B cell (primary cell): Measurements from ENCODE around the gene GFOD2. TPM values are rescaled to one million over a fixed set of nuclear protein-coding genes. Genes with fewer than 3 reads are reported as not detected.
A peak's percentile ranks its signal among the peaks of the same experiment; 100 is the strongest.

Experiments
- ATAC-seq: fragments of 200-7000 bp; cut with Tn5 transposase; one replicate; pipeline ENCODE4 v1.10.0; 2021; ENCODE audit warnings: low read depth, mild to moderate bottlenecking, moderate number of reproducible peaks, moderate library complexity
- CTCF ChIA-PET: fragments of 350-600 bp; sonication (Branson Sonifier 250); formaldehyde crosslinking; loops from one replicate; lab custom pipeline; 2021; ENCODE audit warnings: antibody characterized with exemption, inconsistent platforms; lab: Charles Lee
- POLR2A ChIA-PET: fragments of 350-600 bp; sonication (Branson Sonifier 250); formaldehyde crosslinking; loops from one replicate; lab custom pipeline; 2021; ENCODE audit warnings: antibody characterized with exemption; lab: Charles Lee
- DNase-seq: peaks from one replicate; pipeline ENCODE4 v3.0.0; 2013
- H2AFZ ChIP-seq: 2 replicates; pipeline ENCODE4 v1.6.1; 2012; ENCODE audit warnings: mild to moderate bottlenecking, low read depth, low read length; ENCODE audit not compliant: insufficient read depth, poor library complexity, severe bottlenecking
- H3K27ac ChIP-seq, 2 donors: 1 replicate in 1 of 2; 2 replicates in 1 of 2; pipeline ENCODE4 v1.5.1; 2012 to 2013; ENCODE audit warnings: low read length in 2 of 2, mild to moderate bottlenecking in 2 of 2, moderate library complexity in 1 of 2
- H3K27me3 ChIP-seq, 4 experiments: fragments of 200-600 bp in 1 of 4; sonication (generic) in 1 of 4; replicated peaks in 1 of 4; 1 replicate in 2 of 4; 2 replicates in 2 of 4; pipeline versions ENCODE4 v1.6.1 to v1.7.0; 2013 to 2016; ENCODE audit warnings: low read length in 3 of 4, mild to moderate bottlenecking in 2 of 4, mixed read lengths in 1 of 4, moderate library complexity in 1 of 4; ENCODE audit not compliant: insufficient read depth in 4 of 4, control insufficient read depth in 3 of 4; ENCODE audit errors: control extremely low read depth in 1 of 4
- H3K36me3 ChIP-seq, 2 experiments: replicated peaks in 1 of 2; 1 replicate in 1 of 2; 2 replicates in 1 of 2; pipeline versions ENCODE4 v1.6.1 to v1.7.1; 2013; ENCODE audit warnings: low read length in 1 of 2; ENCODE audit not compliant: insufficient read depth in 2 of 2, control insufficient read depth in 1 of 2; ENCODE audit errors: control extremely low read depth in 1 of 2, extremely low read depth in 1 of 2
- H3K4me1 ChIP-seq, 2 donors: fragments of 200-600 bp in 1 of 2; sonication (generic) in 1 of 2; 1 replicate in 1 of 2; 2 replicates in 1 of 2; pipeline versions ENCODE4 v1.5.1 to v1.6.1; 2013 to 2017; ENCODE audit warnings: low read length in 2 of 2; ENCODE audit not compliant: control insufficient read depth in 2 of 2, insufficient read depth in 2 of 2
- H3K4me2 ChIP-seq: replicated peaks from 2 replicates; pipeline ENCODE3; 2012; ENCODE audit warnings: mild to moderate bottlenecking, low read depth, low read length; ENCODE audit not compliant: poor library complexity, severe bottlenecking
- H3K4me3 ChIP-seq, 5 experiments: fragments of 200-600 bp in 1 of 5; sonication (generic) in 1 of 5; 1 replicate in 3 of 5; 2 replicates in 2 of 5; pipeline versions ENCODE4 v1.5.1 to v1.7.0; 2011 to 2016; ENCODE audit warnings: low read length in 4 of 5, mild to moderate bottlenecking in 4 of 5, low read depth in 2 of 5, control low read depth in 1 of 5, moderate library complexity in 1 of 5; ENCODE audit not compliant: insufficient read depth in 1 of 5; ENCODE audit errors: control extremely low read depth in 1 of 5, extremely low read depth in 1 of 5
- H3K79me2 ChIP-seq: fragments of 200-600 bp; sonication (generic); one replicate; pipeline ENCODE4 v1.6.0; 2016; ENCODE audit warnings: low read length; ENCODE audit not compliant: control insufficient read depth, insufficient read depth
- H3K9ac ChIP-seq: fragments of 200-600 bp; sonication (generic); 2 replicates; pipeline ENCODE4 v1.6.1; 2017; ENCODE audit warnings: mild to moderate bottlenecking, low read length, moderate library complexity
- H3K9me3 ChIP-seq, 3 donors: one replicate each; pipeline versions ENCODE4 v1.6.1 to v1.7.1; 2013; ENCODE audit warnings: low read length in 2 of 3; ENCODE audit not compliant: control insufficient read depth in 2 of 3, insufficient read depth in 1 of 3; ENCODE audit errors: control extremely low read depth in 1 of 3
- H4K20me1 ChIP-seq: 2 replicates; pipeline ENCODE4 v1.6.0; 2012; ENCODE audit warnings: mild to moderate bottlenecking, low read length; ENCODE audit not compliant: insufficient read depth, control insufficient read depth, poor library complexity, severe bottlenecking
- H3K27ac Mint-ChIP-seq: one replicate; pipeline ENCODE4 v1.8.0; 2021; ENCODE audit warnings: mixed read lengths
- H3K27me3 Mint-ChIP-seq: one replicate; pipeline ENCODE4 v1.8.0; 2021; ENCODE audit warnings: mixed read lengths
- H3K4me1 Mint-ChIP-seq: one replicate; pipeline ENCODE4 v1.8.0; 2021; ENCODE audit warnings: mixed read lengths
- H3K4me3 Mint-ChIP-seq: one replicate; pipeline ENCODE4 v1.8.0; 2021; ENCODE audit warnings: mixed read lengths
- H3K9me3 Mint-ChIP-seq: one replicate; pipeline ENCODE4 v1.8.0; 2022; ENCODE audit warnings: mixed read lengths; ENCODE audit not compliant: insufficient read depth
- EZH2 ChIP-seq: IDR thresholded peaks from 2 replicates; pipeline ENCODE4 v1.6.1; 2012; ENCODE audit warnings: borderline replicate concordance, low read depth, mild to moderate bottlenecking, moderate library complexity, low read length; ENCODE audit not compliant: insufficient read depth, poor library complexity, severe bottlenecking
- WGBS: methylation state at CpG from one replicate; pipeline ENCODE4 v1.1.5; 2013; ENCODE audit warnings: missing lambda C conversion rate; ENCODE audit not compliant: insufficient coverage; 5-methylcytosine and 5-hydroxymethylcytosine counted together
- intact Hi-C: fragments of 100-400 bp; cut with micrococcal nuclease; formaldehyde crosslinking; loops from one replicate; pipeline ENCODE4 v1.10.0; 2022
- polyA plus RNA-seq: library from polyadenylated mRNA; depleted of rRNA; stranded (reverse); fragments of >200 nt; gene quantifications from 2 replicates; pipeline ENCODE4 v1.2.3, GENCODE V29; 2012
- total RNA-seq, 2 donors: library from RNA; stranded (reverse); fragments of 120-200 nt in 1 of 2; gene quantifications; 1 replicate in 1 of 2; 2 replicates in 1 of 2; pipeline versions ENCODE4 v1.2.3 to v1.2.4, GENCODE V29; 2013 to 2022
- TF ChIP-seq, protein P1 (sequence below): fragments of 200-600 bp; IDR thresholded peaks from one replicate; pipeline ENCODE4 v1.8.0; 2022; ENCODE audit warnings: antibody characterized with exemption, mild to moderate bottlenecking

The GFOD2 gene
- total and polyA plus RNA-seq, 2 donors (not counting 1 experiment from before 2014, with no cell fraction given): 11.9 to 18.2 TPM

DNA sequence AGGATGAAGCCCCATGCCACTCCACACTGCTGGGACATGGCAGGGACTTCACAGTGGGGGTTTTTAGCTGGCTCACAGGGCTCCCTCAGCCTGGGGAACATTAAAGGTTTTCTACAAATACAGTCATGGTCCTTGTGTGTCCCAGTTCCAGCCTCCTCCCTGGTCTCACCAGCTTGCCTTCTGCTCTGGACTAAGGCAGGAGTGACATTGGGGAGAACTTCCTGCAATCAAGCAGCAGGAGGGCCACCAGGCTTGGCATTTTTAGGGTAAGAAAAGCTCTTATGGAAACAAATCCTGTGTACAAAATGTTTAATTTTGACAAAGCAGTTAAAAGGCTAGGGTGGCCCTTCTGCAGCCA, 56.5 kb downstream of the GFOD2 start:
- H3K27ac ChIP-seq: no peak overlapping the region
- Mint-ChIP-seq H3K9me3 (no peaks in the 10 kb centered on the region), H3K27me3 (no peaks in the 10 kb centered on the region), H3K4me3 (peak overlapping the region; percentile 49), H3K27ac (no peak overlapping the region), H3K4me1 (peaks cover 44% of the 10 kb centered on the region)
- CTCF ChIA-PET: interaction anchor here (0.6 to 11.7 kb wide), 4 partner anchors 8 to 495 kb away, joined by 4 to 136 read pairs (median 40); no protein-coding TSS in a partner anchor
- H3K4me3 ChIP-seq: no peak overlapping the region
- no peak overlapping the region for H2AFZ ChIP-seq
- H3K9ac ChIP-seq: no peak overlapping the region
- ATAC-seq (no peak), DNase-seq (peak; percentile 25)
- intact Hi-C loops: loop anchor here (10.0 kb wide), 2 partner anchors 418 to 1472 kb away; partner anchors contain the start of genes CHTF8, FHOD1, SLC9A5 and UTP4
- peaks cover 0 to 17% of the 10 kb centered on the region in 2 experiments for H3K36me3 ChIP-seq
- H3K4me2 ChIP-seq: no peak overlapping the region
- H4K20me1 ChIP-seq: peaks cover 12% of the 10 kb centered on the region
- peaks cover 17% of the 10 kb centered on the region for H3K79me2 ChIP-seq
- H3K27me3 ChIP-seq: no peaks in the 10 kb centered on the region
- POLR2A ChIA-PET: interaction anchor here (0.6 to 1.5 kb wide), 2 partner anchors 101 to 110 kb away, joined by 3 to 4 read pairs; partner anchors contain the start of gene CTCF
- TF ChIP-seq, protein P1, sequence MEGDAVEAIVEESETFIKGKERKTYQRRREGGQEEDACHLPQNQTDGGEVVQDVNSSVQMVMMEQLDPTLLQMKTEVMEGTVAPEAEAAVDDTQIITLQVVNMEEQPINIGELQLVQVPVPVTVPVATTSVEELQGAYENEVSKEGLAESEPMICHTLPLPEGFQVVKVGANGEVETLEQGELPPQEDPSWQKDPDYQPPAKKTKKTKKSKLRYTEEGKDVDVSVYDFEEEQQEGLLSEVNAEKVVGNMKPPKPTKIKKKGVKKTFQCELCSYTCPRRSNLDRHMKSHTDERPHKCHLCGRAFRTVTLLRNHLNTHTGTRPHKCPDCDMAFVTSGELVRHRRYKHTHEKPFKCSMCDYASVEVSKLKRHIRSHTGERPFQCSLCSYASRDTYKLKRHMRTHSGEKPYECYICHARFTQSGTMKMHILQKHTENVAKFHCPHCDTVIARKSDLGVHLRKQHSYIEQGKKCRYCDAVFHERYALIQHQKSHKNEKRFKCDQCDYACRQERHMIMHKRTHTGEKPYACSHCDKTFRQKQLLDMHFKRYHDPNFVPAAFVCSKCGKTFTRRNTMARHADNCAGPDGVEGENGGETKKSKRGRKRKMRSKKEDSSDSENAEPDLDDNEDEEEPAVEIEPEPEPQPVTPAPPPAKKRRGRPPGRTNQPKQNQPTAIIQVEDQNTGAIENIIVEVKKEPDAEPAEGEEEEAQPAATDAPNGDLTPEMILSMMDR: no peak
- TF ChIP-seq EZH2: no peak
- no peaks in the 10 kb centered on the region for H3K9me3 ChIP-seq
- peaks cover 28 to 40% of the 10 kb centered on the region in 2 donors for H3K4me1 ChIP-seq

DNA sequence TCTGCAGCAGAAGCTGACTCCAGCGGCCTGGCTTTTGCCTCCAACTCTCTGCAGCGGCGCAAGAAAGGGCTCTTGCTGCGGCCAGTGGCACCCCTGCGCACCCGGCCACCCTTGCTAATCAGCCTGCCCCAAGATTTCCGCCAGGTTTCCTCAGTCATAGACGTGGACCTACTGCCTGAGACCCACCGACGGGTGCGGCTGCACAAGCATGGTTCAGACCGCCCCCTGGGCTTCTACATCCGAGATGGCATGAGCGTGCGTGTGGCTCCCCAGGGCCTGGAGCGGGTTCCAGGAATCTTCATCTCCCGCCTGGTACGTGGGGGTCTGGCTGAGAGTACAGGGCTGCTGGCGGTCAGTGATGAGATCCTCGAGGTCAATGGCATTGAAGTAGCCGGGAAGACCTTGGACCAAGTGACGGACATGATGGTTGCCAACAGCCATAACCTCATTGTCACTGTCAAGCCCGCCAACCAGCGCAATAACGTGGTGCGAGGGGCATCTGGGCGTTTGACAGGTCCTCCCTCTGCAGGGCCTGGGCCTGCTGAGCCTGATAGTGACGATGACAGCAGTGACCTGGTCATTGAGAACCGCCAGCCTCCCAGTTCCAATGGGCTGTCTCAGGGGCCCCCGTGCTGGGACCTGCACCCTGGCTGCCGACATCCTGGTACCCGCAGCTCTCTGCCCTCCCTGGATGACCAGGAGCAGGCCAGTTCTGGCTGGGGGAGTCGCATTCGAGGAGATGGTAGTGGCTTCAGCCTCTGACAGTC, 57.0 kb downstream of the GFOD2 start:
- TF ChIP-seq, protein P1: no peak
- TF ChIP-seq EZH2: no peak
- intact Hi-C loops: loop anchor here (2.0 to 10.0 kb wide), 3 partner anchors 181 to 1473 kb away; partner anchors contain the start of genes CHTF8, FHOD1, SLC9A5 and THAP11
- Histone ChIP-seq H3K4me2 (peak overlapping the region; percentile 99), H3K36me3 (peaks cover 0 to 18% of the 10 kb centered on the region in 2 experiments), H3K27ac (no peak overlapping the region), H3K9ac (no peak overlapping the region), H3K27me3 (no peaks in the 10 kb centered on the region), H2AFZ (no peak overlapping the region), H3K79me2 (peaks cover 13% of the 10 kb centered on the region), H3K4me3 (no peak overlapping the region), H3K9me3 (no peaks in the 10 kb centered on the region), H4K20me1 (peaks cover 12% of the 10 kb centered on the region), H3K4me1 (peaks cover 22 to 35% of the 10 kb centered on the region in 2 donors)
- Mint-ChIP-seq H3K9me3 (no peaks in the 10 kb centered on the region), H3K27me3 (no peaks in the 10 kb centered on the region), H3K27ac (peak overlapping the region; percentile 88), H3K4me1 (peaks cover 44% of the 10 kb centered on the region), H3K4me3 (peak overlapping the region; percentile 97)
- ChIA-PET CTCF (interaction anchor here (1.8 to 11.7 kb wide), 3 partner anchors 9 to 141 kb away, joined by 6 to 136 read pairs (median 75); no protein-coding TSS in a partner anchor), POLR2A (interaction anchor here (0.6 to 1.5 kb wide), 2 partner anchors 100 to 109 kb away, joined by 3 to 4 read pairs; partner anchors contain the start of gene CTCF)
- WGBS: 97% methylated on average over 34 of the region's 34 CpGs
- DNase-seq: peak; percentile 41
- no peak for ATAC-seq
